DND-41 (cell line): ENCODE data around the gene PEPD.

Experiments
- ATAC-seq: fragments of 200-7000 bp; cut with Tn5 transposase; 3 replicates; pipeline ENCODE4 v1.9.1; 2021; ENCODE audit warnings: low read depth; ENCODE audit not compliant: insufficient read depth
- DNase-seq: peaks from one replicate; pipeline ENCODE4 v3.0.0-alpha.2; 2020
- H2AFZ ChIP-seq: 2 replicates; pipeline ENCODE4 v1.6.0; 2012; ENCODE audit warnings: low read depth, low read length
- H3K27ac ChIP-seq: 2 replicates; pipeline ENCODE4 v1.5.1; 2012; ENCODE audit warnings: low read length, inconsistent platforms
- H3K27me3 ChIP-seq: fragments of 200-600 bp; sonication (generic); 2 replicates; pipeline ENCODE4 v1.6.0; 2012; ENCODE audit warnings: low read length, mild to moderate bottlenecking, inconsistent platforms; ENCODE audit not compliant: insufficient read depth, poor library complexity
- H3K36me3 ChIP-seq: 2 replicates; pipeline ENCODE4 v1.5.1; 2012; ENCODE audit warnings: low read length, inconsistent platforms; ENCODE audit not compliant: insufficient read depth
- H3K4me1 ChIP-seq: 2 replicates; pipeline ENCODE4 v1.5.1; 2012; ENCODE audit warnings: mild to moderate bottlenecking, low read length; ENCODE audit not compliant: insufficient read depth
- H3K4me2 ChIP-seq: 2 replicates; pipeline ENCODE4 v1.6.0; 2012; ENCODE audit warnings: mild to moderate bottlenecking, moderate library complexity, low read length, inconsistent platforms; ENCODE audit not compliant: insufficient read depth
- H3K4me3 ChIP-seq, 2 experiments: fragments of 200-600 bp in 1 of 2; shearing (Covaris generic) in 1 of 2; 2 replicates each; pipeline ENCODE4 v1.5.1; 2012 to 2016; ENCODE audit warnings: inconsistent platforms in 2 of 2, low read length in 2 of 2, mild to moderate bottlenecking in 2 of 2, low read depth in 1 of 2, moderate library complexity in 1 of 2
- H3K79me2 ChIP-seq: 2 replicates; pipeline ENCODE4 v1.6.0; 2012; ENCODE audit warnings: low read length, inconsistent platforms; ENCODE audit not compliant: insufficient read depth
- H3K9ac ChIP-seq: 2 replicates; pipeline ENCODE4 v1.6.0; 2012; ENCODE audit warnings: low read depth, mild to moderate bottlenecking, inconsistent platforms, low read length, moderate library complexity
- H3K9me3 ChIP-seq: 2 replicates; pipeline ENCODE4 v1.5.1; 2012; ENCODE audit warnings: low read length, moderate library complexity, mild to moderate bottlenecking, inconsistent platforms; ENCODE audit not compliant: insufficient read depth, severe bottlenecking
- H4K20me1 ChIP-seq: 2 replicates; pipeline ENCODE4 v1.6.0; 2012; ENCODE audit warnings: low read length; ENCODE audit not compliant: insufficient read depth
- CTCF ChIP-seq: IDR thresholded peaks from 2 replicates; pipeline ENCODE4 v1.5.1; 2012; ENCODE audit warnings: borderline replicate concordance, low read length, moderate library complexity, mild to moderate bottlenecking; ENCODE audit not compliant: poor library complexity, severe bottlenecking; ENCODE audit errors: extremely low read depth
- EZH2 ChIP-seq: IDR thresholded peaks from 3 replicates; pipeline ENCODE4 v1.6.1; 2012; ENCODE audit warnings: borderline replicate concordance, low read depth, mild to moderate bottlenecking, moderate library complexity, low read length, inconsistent platforms; ENCODE audit not compliant: severe bottlenecking

The PEPD gene

GRCh38 chr19:33403221-33403972, 118.2 kb downstream of the PEPD start:
- TF ChIP-seq EZH2 (no peak), CTCF (no peak)
- Histone ChIP-seq H2AFZ (no peak overlapping the region), H4K20me1 (peaks cover 9% of the 10 kb centered on the region), H3K79me2 (no peaks in the 10 kb centered on the region), H3K27me3 (no peaks in the 10 kb centered on the region), H3K4me1 (no peaks in the 10 kb centered on the region), H3K9me3 (no peaks in the 10 kb centered on the region), H3K27ac (no peak overlapping the region), H3K36me3 (no peaks in the 10 kb centered on the region), H3K4me3 (no peak overlapping the region), H3K9ac (no peak overlapping the region), H3K4me2 (no peak overlapping the region)
- ATAC-seq (no peak), DNase-seq (no peak)

- Histone ChIP-seq H3K27ac (no peak overlapping the region), H3K79me2 (no peaks in the 10 kb centered on the region), H2AFZ (no peak overlapping the region), H3K36me3 (no peaks in the 10 kb centered on the region), H3K4me2 (no peak overlapping the region), H3K9ac (no peak overlapping the region), H3K9me3 (no peaks in the 10 kb centered on the region), H3K4me3 (no peak overlapping the region), H3K27me3 (no peaks in the 10 kb centered on the region), H4K20me1 (peaks cover 9% of the 10 kb centered on the region), H3K4me1 (no peaks in the 10 kb centered on the region)
- no peak for DNase-seq
- ATAC-seq: no peak
- no peak for TF ChIP-seq EZH2
- TF ChIP-seq CTCF: peak; percentile 9
Observed at GRCh38 chr19:33402421-33403220, 119.0 kb downstream of the PEPD start.

GRCh38 chr19:33401683-33402420, 119.7 kb downstream of the PEPD start:
- H3K9ac ChIP-seq: no peak overlapping the region
- H3K36me3 ChIP-seq: no peaks in the 10 kb centered on the region
- no peak for DNase-seq
- no peaks in the 10 kb centered on the region for H3K27me3 ChIP-seq
- no peak overlapping the region for H3K27ac ChIP-seq
- H4K20me1 ChIP-seq: peaks cover 9% of the 10 kb centered on the region
- H3K4me2 ChIP-seq: no peak overlapping the region
- no peaks in the 10 kb centered on the region for H3K79me2 ChIP-seq
- no peak overlapping the region for H3K4me3 ChIP-seq
- H3K4me1 ChIP-seq: no peaks in the 10 kb centered on the region
- no peak for ATAC-seq
- H2AFZ ChIP-seq: no peak overlapping the region
- TF ChIP-seq EZH2: no peak
- TF ChIP-seq CTCF: no peak
- H3K9me3 ChIP-seq: no peaks in the 10 kb centered on the region
